Ramos (cell line): ENCODE results near the gene GRK1.
"Not testable (repeated sequence)": the region's sequence is repeated elsewhere in the genome, so short reads cannot be mapped to it uniquely, and the experiment has no call there.

Experiments
- in situ Hi-C: fragments of 300-500 bp; cut with MboI; formaldehyde crosslinking; loops from one replicate; pipeline ENCODE4 v1.14.3; 2022; ENCODE audit warnings: low sequenced_read_pairs; ENCODE audit not compliant: unreplicated experiment

Gene GRK1

DNA sequence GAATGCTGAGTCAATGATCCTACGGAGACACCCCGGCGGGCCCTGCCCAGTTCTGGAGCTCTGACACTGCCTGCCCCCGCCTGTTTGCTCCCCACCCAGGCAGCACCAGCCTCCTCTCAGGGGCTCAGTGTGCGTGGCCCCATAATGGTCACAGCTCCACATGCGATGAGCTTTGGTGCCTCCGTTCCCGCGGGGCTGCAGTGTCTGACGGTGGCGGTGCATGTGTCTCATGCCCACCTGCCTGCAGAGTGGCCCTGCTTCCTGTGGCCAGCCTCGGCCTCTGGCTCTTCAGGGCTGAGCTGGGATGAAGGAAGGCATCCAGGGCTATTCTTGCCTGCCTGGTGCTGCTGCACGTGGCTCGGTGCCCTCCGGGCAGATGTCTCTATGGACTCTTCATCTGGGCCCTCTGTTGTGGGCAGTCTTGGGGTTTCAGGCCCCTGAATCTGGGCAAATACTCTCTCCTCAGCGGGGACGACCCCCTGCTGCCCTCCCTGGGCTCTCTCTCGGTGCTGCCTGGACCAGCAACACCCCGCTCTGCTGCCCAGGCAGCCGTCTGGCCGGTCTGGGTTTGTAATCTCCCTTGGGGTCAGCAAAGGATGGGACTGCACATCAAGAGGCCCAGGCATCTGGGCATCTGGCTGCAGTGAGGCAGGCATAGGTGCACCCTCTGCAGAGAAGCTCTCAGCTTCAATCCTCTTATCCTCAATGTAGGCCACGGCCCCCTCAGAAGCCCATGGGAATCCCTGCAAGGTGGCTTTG lies 72.7 kb downstream of the GRK1 start:
- in situ Hi-C loops, result no loop called here

DNA sequence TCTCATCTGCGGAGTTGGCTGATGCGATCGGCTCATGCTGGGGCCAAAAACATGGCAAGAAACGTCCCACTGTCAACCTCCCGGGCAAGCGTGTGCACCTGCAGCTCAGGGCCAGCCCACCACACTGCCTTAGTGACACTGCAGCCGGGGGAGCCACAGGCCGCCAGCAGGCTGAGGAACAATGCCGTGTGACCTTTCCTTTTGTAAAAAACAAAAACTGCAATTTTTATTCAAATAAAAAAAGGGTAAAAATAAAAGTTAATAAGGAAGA lies 73.2 kb downstream of the GRK1 start:
- in situ Hi-C loops, result no loop called here

DNA sequence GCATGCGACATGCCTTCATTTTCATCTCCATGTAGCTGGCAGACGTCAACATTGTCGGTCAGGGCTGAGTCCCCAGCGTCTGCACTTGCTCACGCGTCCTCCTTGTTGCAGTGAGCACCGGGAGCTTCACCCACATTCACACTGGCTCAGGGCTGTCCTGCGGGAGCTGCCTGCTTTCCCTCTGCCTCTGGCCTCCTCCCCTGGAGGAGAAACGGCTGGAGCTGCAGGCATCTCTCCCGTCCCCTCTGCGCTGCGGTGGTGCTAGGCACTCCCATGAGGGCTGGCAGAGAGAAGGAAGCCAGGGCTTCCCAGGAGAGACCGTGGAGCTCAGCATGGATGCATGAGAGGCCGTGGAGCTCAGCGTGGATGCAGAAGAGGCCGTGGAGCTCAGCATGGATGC lies 73.6 kb downstream of the GRK1 start:
- in situ Hi-C loops, result no loop called here

DNA sequence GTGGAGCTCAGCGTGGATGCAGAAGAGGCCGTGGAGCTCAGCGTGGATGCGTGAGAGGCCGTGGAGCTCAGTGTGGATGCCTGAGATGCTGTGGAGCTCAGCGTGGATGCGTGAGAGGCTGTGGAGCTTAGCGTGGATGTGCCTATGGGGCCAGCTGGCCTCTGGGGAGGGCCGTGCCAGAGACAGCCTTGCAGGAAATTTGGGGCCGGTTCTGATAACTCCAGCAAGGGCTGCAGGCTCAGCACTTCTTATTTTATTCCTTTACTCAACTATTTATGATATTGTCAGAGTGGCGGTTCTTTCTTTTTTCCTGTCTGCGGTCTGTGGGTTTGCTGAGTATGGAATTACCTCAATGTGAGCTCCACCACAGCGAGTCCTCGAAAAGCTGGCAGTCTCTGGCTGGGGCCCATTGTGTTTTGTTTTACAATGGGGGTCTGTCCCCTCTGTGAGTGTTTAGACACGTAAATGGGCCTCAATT lies 74.2 kb downstream of the GRK1 start:
- in situ Hi-C loops, result no loop called here

DNA sequence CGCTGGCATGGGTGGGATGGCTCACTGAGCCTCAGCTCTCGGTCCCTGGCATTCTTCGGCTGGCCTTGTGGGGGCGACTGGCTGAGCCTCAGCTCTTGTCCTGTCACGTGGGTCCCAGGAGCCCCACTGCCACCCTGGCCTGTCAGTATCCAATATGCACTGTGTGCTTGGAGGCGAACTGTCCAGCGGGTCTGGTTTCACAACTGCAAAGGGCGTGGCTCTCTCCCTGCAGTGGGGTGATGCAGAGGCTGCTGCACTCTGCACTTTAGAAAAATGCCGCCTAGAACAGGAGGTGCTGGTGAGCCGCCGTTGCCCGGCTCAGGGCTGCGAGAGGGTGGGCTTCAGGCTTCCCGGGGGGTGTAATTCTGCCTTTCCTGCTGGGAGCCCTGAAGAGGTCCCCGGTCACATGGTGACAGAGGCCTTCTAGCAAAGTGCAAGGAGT lies 75.0 kb downstream of the GRK1 start:
- in situ Hi-C loops, result no loop called here

DNA sequence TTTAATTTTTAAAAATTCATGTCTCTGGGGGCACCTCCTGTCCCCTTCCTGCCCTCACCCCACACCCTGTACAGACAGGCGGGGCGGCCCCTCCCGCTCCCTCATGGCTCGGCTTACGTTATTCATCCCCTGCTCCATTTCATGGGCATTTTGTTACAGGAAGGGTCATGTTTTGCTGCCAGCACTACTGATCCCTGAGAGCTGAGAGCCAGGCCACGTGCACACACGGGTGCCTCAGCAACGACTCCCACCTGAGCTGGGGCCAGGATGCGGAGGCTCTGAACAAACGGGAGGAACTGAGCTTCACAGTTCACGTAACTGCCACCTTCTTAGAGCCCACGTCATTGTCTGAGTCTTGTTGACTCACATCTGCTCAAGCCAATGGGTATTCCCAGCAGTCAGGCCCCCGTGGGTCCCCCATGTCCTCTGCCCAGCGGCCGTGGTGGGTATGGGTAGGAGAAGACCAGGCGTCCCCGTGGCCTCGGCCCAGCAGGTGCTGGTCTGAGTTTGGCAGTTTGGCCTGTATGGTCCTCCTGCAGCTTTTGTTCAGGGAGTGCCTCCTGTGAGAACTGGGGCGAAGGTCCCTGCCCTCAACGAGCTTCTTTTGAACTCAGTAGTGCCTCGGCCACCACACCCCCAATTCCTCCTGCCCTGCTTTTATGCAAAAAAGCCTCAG lies 75.6 kb downstream of the GRK1 start:
- in situ Hi-C loops, result no loop called here

DNA sequence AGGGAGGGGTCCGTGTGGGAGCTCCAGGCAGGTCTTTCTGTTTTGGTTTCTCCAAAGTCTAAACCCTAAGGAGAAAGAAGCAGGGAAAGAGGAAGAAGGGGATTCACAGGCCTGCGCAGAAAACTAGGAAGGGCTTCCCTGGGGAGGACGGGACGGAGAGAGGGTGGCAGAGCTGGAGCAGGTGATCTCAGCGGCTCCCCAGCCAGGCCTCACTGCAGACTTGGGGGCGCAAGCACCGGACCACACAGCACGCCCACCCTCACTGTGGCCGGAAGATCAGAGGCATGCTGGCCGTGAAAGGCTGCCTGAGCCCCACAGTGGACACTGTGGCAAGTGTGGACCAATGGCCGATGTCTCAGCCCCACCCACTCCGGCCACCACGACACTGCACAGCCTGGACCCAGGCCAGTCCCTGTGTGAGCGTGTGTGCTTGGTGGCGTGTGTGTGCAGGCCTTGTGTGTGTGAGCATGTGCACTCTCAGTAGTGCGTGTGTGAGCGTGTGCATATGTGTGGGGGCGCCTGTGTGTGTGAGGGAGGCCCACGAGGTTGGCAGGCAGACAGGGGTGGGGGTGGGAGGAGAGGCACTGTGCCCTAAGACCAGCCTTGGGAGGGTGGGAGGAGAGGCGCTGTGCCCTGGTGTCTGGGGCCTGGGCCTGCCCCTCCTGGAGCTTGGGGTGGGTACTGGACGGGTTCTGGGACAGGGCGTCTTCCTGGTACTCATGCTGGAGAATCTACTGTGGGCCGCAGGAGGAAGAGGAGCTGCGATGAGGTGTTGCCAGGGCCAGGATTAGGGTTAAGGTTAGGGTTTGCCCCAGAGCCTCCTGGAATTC lies 76.6 kb downstream of the GRK1 start:
- in situ Hi-C loops, result no loop called here

DNA sequence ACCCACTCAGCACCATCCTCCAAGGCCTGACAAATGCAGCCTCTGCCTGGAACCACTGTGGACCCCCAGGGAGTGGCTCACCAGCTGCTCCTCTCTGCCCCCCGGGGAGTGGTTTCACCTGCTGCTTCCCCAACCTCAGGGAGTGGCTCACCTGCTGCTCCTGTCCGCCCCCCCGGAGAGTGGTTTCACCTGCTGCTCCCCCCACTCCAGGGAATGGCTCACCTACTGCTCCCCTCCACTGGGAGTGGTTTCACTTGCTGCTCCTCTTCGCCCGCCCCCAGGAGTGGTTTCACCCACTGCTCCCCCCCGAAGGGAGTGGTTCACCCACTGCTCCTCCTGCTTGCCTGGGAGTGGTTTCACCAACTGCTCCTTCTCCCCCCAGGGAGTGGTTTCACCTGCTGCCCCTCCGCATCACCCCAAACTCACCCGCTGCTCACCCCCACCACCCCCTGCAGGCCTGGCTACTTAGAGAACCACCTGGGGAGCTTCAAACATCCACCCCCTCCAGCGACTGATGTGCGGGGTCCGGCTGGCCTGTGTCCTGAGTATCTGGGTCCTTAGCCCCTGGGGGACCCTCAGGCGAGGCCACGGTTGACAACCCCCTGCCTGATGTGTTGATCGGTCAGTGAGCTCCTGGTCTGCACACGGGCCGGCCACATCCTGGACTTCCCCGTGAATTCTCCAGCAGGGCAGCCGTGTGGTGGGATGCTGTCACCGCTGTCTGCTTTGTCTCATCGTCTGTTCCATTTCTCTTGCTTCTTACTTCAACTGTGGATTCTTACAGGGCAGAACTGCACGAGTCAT lies 77.4 kb downstream of the GRK1 start:
- in situ Hi-C loops, result no loop called here

DNA sequence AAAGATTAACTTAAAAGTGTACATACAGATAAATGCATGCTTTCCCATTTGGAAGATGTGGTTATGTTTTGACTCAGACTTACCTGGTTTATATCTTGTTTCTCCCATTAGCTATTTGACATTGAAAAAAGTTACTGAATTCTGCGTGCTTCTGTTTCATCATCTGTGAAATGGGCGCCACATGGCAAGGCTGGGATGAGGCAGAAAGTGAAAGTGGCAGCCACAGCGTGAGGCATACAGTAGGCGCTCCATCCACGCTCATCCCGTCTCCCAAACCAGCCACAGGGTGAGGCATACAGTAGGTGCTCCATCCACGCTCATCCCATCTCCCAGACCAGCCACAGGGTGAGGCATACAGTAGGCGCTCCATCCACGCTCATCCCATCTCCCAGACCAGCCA lies 78.0 kb downstream of the GRK1 start:
- in situ Hi-C loops, result no loop called here

DNA sequence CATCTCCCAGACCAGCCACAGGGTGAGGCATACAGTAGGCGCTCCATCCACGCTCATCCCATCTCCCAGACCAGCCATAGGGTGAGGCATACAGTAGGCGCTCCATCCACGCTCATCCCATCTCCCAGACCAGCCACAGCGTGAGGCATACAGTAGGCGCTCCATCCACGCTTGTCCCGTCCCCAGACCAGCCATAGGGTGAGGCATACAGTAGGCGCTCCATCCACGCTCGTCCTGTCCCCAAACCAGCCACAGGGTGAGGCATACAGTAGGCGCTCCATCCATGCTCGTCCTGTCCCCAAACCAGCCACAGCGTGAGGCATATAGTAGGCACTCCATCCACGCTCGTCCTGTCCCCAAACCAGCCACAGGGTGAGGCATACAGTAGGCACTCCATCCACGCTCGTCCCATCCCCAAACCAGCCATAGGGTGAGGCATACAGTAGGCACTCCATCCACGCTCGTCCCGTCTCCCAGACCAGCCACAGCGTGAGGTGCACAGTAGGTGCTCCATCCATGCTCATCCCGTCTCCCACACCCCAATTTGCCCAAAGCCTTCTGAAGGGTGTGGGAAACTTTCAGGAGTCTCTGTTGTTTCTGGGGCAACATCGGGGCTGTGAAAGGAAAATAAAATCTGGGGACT lies 78.6 kb downstream of the GRK1 start:
- in situ Hi-C loops, result not testable (repeated sequence)

DNA sequence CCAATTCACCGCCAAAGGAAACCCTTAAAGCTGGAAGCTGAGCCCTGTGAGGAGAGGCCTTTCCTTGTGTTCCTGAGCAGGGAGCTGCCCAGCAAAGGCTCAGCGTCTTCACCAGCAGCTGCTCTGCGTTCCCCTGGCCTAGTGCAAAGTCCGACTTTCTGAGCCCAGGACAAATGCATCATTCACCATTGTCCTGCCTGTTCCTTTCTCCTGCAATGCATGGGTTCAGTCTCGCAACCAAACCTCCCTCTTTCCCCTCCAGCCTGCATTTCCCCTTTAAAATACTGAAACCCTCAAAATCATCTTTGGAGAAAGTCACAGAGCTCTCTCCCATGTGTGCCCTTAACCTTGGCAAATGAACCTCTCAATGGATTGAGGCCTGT lies 79.1 kb downstream of the GRK1 start:
- in situ Hi-C loops, result no loop called here

DNA sequence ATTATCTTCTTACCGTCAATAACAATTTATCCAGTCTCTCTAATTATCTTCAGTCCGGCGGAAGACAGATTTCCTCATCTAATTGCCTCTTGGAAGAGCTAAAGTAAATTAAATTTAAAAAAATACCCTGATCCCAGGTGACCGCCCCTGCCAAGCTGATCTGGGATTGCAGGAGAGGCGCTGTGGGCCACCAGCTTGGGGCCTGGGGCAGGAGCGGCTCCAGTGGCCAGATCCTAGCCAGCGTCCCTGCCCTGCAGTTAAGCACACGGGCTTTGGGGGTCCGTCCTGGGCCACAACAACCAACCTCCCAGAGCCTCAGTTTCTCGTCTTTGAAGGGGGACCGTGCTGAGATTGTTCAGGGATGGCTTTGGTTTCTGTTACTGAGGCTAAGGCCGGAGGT lies 79.7 kb downstream of the GRK1 start:
- in situ Hi-C loops, result no loop called here

DNA sequence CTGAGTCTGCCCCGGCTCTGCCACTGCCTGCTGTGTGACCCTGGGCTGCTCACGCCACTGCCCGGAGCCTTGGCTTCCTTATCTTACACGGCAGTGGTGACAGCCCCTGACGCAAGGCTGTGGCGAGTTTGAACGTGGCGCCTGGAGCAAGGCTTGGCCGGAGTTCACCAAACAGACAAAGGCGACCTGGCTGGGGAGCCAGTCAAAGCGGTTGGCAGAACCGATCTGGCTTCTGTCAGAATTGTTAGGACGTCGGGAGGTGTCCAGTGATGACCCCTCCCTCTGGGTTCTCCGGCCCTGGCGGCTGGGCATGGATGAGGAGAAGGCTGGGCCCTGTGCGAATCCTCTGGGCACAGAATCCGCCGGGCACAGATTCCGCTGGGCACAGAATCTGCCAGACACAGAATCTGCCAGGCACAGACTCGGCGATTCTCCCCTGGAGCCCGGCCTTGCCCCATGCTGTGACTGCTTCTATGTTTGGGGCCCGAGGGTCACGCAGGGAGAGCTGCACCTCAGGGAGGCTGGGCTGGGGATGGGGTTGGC lies 80.3 kb downstream of the GRK1 start:
- in situ Hi-C loops, result no loop called here

DNA sequence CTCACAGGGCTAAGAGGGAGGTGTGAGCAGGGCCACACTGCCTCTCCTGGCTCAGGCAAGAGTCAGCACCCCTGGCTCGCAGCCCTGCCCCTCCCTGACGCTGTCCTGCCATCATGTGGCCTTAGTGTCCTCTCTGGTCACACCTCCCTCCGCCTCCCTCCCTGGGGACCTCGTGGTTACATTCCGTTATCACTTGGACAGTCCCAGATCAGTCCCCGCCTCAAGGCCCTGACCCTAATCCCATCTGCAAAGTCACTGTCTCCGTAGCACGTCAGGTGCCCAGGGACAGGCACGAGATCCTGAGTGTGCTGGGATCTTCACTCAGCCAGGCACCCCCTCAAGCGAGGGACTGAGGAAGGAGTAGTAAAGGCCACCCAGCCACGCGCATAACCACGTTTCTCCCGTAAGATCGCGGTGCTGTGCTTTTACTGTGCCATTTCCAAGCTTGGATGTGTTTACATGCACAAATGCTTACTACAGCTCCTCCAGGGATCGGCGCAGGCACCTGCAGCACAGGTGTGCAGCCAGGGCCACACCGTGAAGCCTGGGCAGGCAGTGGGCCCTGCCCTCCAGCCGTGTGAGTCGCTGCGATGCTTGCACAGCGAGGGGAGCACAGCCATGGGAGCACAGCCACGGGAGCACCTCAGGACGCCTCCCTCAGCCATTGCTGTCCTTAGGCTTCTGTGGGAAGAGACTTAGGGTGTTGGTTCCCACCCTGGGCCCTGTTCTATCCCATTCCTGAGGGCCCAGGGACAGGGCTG lies 81.3 kb downstream of the GRK1 start:
- in situ Hi-C loops, result no loop called here

DNA sequence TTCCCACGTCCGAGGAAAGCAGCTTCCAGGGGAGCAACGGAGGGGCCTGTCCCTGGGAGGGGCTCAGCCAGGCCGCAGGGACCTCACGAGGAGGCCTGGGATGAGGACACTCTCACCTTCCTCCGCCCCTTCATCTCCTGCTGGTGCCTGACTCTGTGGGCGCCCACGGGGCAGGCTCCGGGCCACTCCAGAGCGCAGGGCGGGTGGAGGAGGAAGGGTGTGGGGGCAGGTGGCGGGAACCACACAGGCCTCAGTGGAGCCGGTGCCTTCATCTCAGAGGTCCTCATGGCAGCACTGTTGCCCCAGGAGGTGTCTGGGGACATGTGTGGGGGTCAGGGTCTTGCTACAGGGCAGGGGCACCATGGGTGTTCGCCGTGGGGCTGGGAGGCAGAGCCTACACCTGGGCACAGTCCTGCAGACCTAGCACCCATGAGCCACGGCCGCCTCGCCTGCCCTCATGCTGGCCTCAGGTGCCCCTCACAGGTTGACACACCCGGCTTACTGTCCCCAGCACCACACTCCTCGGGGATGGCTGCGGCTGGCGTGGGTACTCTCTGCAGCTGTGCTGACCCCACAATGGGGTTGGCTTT lies 81.9 kb downstream of the GRK1 start:
- in situ Hi-C loops, result no loop called here

DNA sequence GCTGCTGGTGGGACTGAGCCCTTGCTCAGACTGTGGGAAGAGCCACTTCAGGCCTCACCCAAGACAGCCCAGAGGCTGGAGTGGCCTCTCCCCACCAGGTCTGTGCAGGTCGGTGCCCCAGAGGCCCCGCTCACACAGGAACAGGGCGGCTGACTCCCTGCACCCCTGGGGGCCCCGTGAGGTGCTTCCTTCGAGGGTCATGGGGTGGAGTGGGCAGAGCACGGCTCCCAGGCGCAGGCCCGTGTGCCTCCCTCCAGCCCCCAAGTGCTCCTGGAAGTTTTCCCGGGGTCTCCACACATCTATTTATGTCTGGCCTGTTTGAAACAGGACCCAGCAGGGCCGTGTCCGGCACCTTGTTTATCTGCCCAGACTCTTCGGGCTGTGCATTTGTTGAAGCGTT lies 82.5 kb downstream of the GRK1 start:
- in situ Hi-C loops, result no loop called here

DNA sequence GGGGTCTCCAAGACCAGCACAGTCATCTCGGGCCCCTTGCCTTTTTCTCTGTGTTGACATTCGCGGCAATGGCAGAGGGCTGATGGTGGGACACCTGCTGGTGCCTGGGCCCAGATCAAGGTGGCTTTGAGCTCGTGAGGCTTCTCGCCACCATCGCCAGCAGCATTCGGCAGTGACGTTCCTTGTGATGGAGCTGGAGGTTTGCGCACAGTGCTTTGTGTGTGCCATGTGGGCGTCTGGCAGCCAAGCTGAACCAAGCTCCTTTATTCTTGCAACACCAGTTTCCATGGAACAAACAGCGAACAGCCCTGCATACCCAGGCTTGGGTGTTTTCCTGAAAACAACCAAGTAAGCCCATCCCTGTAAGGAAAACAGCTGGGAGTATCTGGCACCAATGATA lies 82.9 kb downstream of the GRK1 start:
- in situ Hi-C loops, result no loop called here

DNA sequence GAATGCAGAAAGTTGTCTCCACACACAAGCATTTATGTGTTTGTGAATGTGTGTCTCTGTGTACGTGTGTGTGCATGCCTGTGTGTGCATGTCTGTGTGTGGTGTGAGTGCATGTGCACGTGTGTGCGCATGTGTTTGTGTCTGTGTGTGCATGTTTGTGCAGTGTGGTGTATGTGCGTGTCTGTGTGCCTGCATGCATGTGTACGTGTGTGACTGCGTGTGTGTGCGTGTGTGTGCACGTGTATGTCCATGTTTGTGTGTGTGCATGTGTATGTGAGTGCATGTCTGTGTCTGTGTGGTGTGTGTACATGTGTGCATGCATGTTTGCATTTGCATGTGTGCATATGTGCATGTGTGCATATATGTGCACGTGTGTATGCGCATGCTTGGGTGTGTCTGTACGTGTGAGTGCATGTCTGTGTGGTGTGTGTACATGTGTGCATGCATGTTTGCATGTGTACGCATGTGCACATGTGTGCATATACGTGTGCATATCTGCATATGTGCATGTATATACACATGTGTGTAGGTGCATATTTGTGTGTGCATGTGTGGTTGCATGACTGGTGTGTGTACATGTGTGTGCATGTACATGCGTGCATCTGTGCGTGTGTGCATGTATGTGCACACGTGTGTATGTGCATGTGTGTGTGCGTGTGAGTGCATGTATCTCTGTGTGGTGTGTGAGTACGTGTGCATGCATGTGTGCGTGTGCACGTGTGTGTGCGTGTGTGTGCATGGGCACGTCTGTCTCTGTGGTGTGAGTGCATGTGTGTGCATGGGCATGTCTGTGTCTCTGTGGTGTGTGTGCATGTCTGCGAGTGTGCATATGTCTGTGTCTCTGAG lies 83.8 kb downstream of the GRK1 start:
- in situ Hi-C loops, result no loop called here
